Activated T-helper 9 cell treated with anti-CD3 and anti-CD28 coated beads, Interleukin-2, amount 50 U/mL, for 16 hours (primary cell): ENCODE results near the gene QSOX2.

Experiments used
- DNase-seq: peaks from one replicate; pipeline ENCODE4 v3.0.0-alpha.2; 2020; ENCODE audit warnings: low read depth

Gene QSOX2

GRCh38 chr9:136190656-136191055 is 55.0 kb downstream of the QSOX2 start:
- DNase-seq: no peak

- DNase-seq: no peak
Measured at GRCh38 chr9:136190237-136190601, 55.4 kb downstream of the QSOX2 start.

GRCh38 chr9:136189394-136190236 is 56.0 kb downstream of the QSOX2 start:
- no peak for DNase-seq

- no peak for DNase-seq
Measured at GRCh38 chr9:136187683-136188586, 57.7 kb downstream of the QSOX2 start.

GRCh38 chr9:136187197-136187596 is 58.4 kb downstream of the QSOX2 start:
- no peak for DNase-seq

- DNase-seq: no peak
Measured at GRCh38 chr9:136186386-136186785, 59.2 kb downstream of the QSOX2 start.

GRCh38 chr9:136185596-136186366 is 59.8 kb downstream of the QSOX2 start:
- DNase-seq: no peak

GRCh38 chr9:136185066-136185465 is 60.5 kb downstream of the QSOX2 start:
- no peak for DNase-seq

- DNase-seq: no peak
Measured at GRCh38 chr9:136182850-136183422, 62.7 kb downstream of the QSOX2 start.

- DNase-seq: no peak
Measured at GRCh38 chr9:136182420-136182787, 63.2 kb downstream of the QSOX2 start.

- DNase-seq: no peak
Measured at GRCh38 chr9:136181784-136182419, 63.7 kb downstream of the QSOX2 start.

- no peak for DNase-seq
Measured at GRCh38 chr9:136180586-136180985, 65.0 kb downstream of the QSOX2 start.

GRCh38 chr9:136179761-136180160 is 65.9 kb downstream of the QSOX2 start:
- DNase-seq: no peak

GRCh38 chr9:136179101-136179616 is 66.5 kb downstream of the QSOX2 start:
- DNase-seq: no peak

- no peak for DNase-seq
Measured at GRCh38 chr9:136178773-136179075, 66.9 kb downstream of the QSOX2 start.

- no peak for DNase-seq
Measured at GRCh38 chr9:136178061-136178772, 67.4 kb downstream of the QSOX2 start.

GRCh38 chr9:136177224-136177623 is 68.4 kb downstream of the QSOX2 start:
- no peak for DNase-seq

- DNase-seq: no peak
Measured at GRCh38 chr9:136175616-136176197, 69.9 kb downstream of the QSOX2 start.

GRCh38 chr9:136174779-136175615 is 70.6 kb downstream of the QSOX2 start:
- DNase-seq: no peak
